ENCODE data around the gene RAP1GDS1.

The RAP1GDS1 gene

GRCh38 chr4:98310867-98311266, 49.7 kb downstream of the RAP1GDS1 start:
- TF ChIP-seq FOXM1 (IDR thresholded peaks at IDR 0.05; ENCODE audit: borderline replicate concordance, low read depth): no peak
- TF ChIP-seq CEBPB (IDR thresholded peaks at IDR 0.05): no peak
- TF ChIP-seq, protein P1, sequence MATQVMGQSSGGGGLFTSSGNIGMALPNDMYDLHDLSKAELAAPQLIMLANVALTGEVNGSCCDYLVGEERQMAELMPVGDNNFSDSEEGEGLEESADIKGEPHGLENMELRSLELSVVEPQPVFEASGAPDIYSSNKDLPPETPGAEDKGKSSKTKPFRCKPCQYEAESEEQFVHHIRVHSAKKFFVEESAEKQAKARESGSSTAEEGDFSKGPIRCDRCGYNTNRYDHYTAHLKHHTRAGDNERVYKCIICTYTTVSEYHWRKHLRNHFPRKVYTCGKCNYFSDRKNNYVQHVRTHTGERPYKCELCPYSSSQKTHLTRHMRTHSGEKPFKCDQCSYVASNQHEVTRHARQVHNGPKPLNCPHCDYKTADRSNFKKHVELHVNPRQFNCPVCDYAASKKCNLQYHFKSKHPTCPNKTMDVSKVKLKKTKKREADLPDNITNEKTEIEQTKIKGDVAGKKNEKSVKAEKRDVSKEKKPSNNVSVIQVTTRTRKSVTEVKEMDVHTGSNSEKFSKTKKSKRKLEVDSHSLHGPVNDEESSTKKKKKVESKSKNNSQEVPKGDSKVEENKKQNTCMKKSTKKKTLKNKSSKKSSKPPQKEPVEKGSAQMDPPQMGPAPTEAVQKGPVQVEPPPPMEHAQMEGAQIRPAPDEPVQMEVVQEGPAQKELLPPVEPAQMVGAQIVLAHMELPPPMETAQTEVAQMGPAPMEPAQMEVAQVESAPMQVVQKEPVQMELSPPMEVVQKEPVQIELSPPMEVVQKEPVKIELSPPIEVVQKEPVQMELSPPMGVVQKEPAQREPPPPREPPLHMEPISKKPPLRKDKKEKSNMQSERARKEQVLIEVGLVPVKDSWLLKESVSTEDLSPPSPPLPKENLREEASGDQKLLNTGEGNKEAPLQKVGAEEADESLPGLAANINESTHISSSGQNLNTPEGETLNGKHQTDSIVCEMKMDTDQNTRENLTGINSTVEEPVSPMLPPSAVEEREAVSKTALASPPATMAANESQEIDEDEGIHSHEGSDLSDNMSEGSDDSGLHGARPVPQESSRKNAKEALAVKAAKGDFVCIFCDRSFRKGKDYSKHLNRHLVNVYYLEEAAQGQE (IDR thresholded peaks at IDR 0.05; ENCODE audit: low read depth): no peak
- no peak for TF ChIP-seq TCF12 (IDR thresholded peaks at IDR 0.05; ENCODE audit: low read depth)

GRCh38 chr4:98311656-98312055, 50.5 kb downstream of the RAP1GDS1 start:
- no peak for TF ChIP-seq FOXM1 (IDR thresholded peaks at IDR 0.05; ENCODE audit: borderline replicate concordance, low read depth)
- no peak for TF ChIP-seq CEBPB (IDR thresholded peaks at IDR 0.05)
- no peak for TF ChIP-seq TCF12 (IDR thresholded peaks at IDR 0.05; ENCODE audit: low read depth)
- TF ChIP-seq RAD21 (IDR thresholded peaks at IDR 0.05; ENCODE audit: low read depth): no peak

DNA sequence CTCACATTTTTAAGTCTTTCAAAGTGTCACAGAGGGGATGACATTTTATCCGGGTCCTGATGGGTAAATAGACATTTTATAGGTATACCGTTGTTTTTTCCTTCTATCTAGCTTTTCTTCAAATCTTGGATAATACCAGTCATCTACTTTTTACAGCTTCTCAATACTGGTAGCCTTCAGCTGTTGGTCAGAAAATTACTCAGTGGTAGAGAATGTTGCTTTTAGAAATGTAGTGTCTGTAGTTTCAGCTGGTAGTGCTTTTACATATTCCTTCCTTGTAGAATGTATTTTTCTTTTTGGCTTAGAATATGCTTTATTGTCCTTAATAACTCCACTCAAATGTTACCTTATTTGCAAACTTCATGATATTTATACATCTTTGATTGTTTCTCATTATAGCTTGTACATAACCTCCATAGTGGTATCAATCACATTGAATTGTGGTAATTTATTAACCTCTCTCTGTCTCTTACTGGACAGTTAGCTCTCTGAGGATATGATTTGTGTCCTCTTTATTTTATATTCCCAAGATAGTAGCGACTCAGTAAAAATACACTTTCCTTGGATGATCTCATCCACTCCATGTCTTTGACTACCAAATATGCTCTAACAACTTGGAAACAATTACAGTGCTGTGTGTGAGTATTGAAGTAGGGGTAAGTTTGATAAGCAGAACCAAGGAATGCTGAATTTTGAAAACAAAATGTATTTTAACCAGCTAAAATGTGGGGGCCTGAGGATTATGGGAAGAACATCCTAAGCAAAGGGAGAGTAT, 53.8 kb downstream of the RAP1GDS1 start:
- TF ChIP-seq, protein P2, sequence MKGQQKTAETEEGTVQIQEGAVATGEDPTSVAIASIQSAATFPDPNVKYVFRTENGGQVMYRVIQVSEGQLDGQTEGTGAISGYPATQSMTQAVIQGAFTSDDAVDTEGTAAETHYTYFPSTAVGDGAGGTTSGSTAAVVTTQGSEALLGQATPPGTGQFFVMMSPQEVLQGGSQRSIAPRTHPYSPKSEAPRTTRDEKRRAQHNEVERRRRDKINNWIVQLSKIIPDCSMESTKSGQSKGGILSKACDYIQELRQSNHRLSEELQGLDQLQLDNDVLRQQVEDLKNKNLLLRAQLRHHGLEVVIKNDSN (IDR thresholded peaks at IDR 0.05): no peak
- TF ChIP-seq RAD21 (IDR thresholded peaks at IDR 0.05; ENCODE audit: low read depth): no peak
- TF ChIP-seq, protein P3, sequence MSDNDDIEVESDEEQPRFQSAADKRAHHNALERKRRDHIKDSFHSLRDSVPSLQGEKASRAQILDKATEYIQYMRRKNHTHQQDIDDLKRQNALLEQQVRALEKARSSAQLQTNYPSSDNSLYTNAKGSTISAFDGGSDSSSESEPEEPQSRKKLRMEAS (IDR thresholded peaks at IDR 0.05): no peak
- no peak for TF ChIP-seq YY1 (IDR thresholded peaks at IDR 0.05; ENCODE audit: low read depth)
- TF ChIP-seq CEBPB (IDR thresholded peaks at IDR 0.05): no peak
- no peak for TF ChIP-seq TAF1 (IDR thresholded peaks at IDR 0.05; ENCODE audit: low read depth)
- TF ChIP-seq NFIC (IDR thresholded peaks at IDR 0.05): no peak
- no peak for TF ChIP-seq TEAD4 (IDR thresholded peaks at IDR 0.05)
- TF ChIP-seq EGR1 (IDR thresholded peaks at IDR 0.05): no peak
- TF ChIP-seq EP300 (IDR thresholded peaks at IDR 0.05; ENCODE audit: borderline replicate concordance): no peak
- TF ChIP-seq, protein P1 (IDR thresholded peaks at IDR 0.05; ENCODE audit: low read depth): no peak
- TF ChIP-seq CREB1 (IDR thresholded peaks at IDR 0.05; ENCODE audit: low read depth): no peak
- TF ChIP-seq TCF12 (IDR thresholded peaks at IDR 0.05; ENCODE audit: low read depth): no peak
- TF ChIP-seq ZBTB7A (IDR thresholded peaks at IDR 0.05; ENCODE audit: low read depth): no peak
- TF ChIP-seq FOXM1 (IDR thresholded peaks at IDR 0.05; ENCODE audit: borderline replicate concordance, low read depth): no peak

DNA sequence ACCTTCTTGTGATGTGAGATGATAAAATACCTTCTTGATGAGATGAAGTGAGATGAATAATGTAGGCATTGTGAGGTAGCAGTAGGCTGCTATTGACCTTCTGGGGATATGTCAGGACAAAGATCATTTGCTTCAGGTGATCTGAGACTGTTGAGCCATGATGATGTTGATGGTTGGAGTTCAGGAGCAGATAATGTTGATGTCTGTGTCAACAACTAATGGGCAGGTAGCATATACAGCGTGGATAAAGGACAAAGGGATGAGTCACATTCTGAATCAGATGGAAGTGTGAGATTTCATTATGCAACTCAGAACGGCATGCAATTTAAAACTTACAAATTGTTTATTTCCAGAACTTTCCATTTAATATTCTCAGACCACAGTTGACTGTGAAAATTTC, 57.3 kb downstream of the RAP1GDS1 start:
- TF ChIP-seq, protein P3 (IDR thresholded peaks at IDR 0.05): no peak
- TF ChIP-seq CEBPB (IDR thresholded peaks at IDR 0.05) (no peak), YY1 (IDR thresholded peaks at IDR 0.05; ENCODE audit: low read depth) (no peak), FOXM1 (IDR thresholded peaks at IDR 0.05; ENCODE audit: borderline replicate concordance, low read depth) (no peak), EGR1 (IDR thresholded peaks at IDR 0.05) (no peak), RAD21 (IDR thresholded peaks at IDR 0.05; ENCODE audit: low read depth) (no peak), ZBTB7A (IDR thresholded peaks at IDR 0.05; ENCODE audit: low read depth) (no peak), NFIC (IDR thresholded peaks at IDR 0.05) (no peak), EP300 (IDR thresholded peaks at IDR 0.05; ENCODE audit: borderline replicate concordance) (no peak), CREB1 (IDR thresholded peaks at IDR 0.05; ENCODE audit: low read depth) (no peak), TAF1 (IDR thresholded peaks at IDR 0.05; ENCODE audit: low read depth) (no peak), TCF12 (IDR thresholded peaks at IDR 0.05; ENCODE audit: low read depth) (no peak)
- TF ChIP-seq, protein P2 (IDR thresholded peaks at IDR 0.05): no peak
- TF ChIP-seq, protein P1 (IDR thresholded peaks at IDR 0.05; ENCODE audit: low read depth): no peak
